ENCODE data around the gene RNF138.
A peak's percentile ranks its signal among the peaks of the same experiment; 100 is the strongest.

RNF138 gene, protein sequence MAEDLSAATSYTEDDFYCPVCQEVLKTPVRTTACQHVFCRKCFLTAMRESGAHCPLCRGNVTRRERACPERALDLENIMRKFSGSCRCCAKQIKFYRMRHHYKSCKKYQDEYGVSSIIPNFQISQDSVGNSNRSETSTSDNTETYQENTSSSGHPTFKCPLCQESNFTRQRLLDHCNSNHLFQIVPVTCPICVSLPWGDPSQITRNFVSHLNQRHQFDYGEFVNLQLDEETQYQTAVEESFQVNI

DNA sequence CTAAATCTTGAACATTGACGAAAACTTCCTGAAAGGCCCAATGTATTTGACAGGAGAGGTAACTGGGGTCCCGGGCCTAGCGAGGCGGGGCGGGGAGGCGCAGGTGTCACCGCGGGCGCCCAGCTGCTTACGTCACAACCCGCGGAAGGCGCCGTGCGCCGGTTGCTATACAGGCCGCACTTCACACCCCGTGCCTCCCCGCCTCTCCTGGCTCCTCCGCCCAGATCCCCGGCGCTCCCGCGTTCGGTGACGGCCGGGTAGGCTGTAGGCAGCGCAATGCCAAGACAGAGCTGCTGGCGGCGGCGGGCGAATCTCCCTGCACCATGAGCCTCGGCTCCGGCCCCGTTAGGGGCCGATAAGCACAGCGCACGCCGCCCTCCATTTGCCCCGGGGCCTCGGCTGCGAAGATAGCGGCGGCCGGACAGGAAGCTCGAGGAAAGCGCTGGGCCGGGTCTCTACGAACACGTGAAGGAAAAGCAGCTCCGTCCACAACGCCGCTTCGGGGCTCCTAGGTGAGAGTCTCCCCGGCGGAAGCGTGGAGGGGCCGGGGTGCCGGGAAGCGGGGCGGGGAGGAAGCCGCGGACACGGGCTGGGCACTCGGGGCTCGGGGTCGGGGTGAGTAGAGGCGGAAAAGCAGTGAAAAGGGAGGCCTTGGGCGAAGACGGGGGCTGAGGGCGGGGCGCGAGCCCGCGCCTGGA, at the start of gene RNF138:
TSS of gene RNF138 (plus strand) at position 151 of the 698 bp plus-strand sequence. CDS start 903 bp downstream, outside the sequence.
- peak within 1 kb of the TSS; percentile 93 for H2AFZ ChIP-seq (ENCODE audit: low read depth, low read length)
- no peaks in the 10 kb centered on the region for H3K9me3 ChIP-seq (ENCODE audit: low read length)
- no peaks in the 10 kb centered on the region for H3K27me3 ChIP-seq (ENCODE audit: insufficient read depth, low read length)
- H3K4me3 ChIP-seq (ENCODE audit: low read length): peak within 1 kb of the TSS; percentile 94
- H3K36me3 ChIP-seq (ENCODE audit: insufficient read depth, low read length): peaks cover 23% of the 10 kb centered on the region
- peaks cover 18% of the 10 kb centered on the region for H3K4me1 ChIP-seq (ENCODE audit: insufficient read depth, low read length)

- no peaks in the 10 kb centered on the region for H3K27me3 ChIP-seq (ENCODE audit: insufficient read depth, low read length)
- no peaks in the 10 kb centered on the region for H3K4me1 ChIP-seq (ENCODE audit: insufficient read depth, low read length)
- no peaks in the 10 kb centered on the region for H3K36me3 ChIP-seq (ENCODE audit: insufficient read depth, low read length)
- no peak overlapping the region for H2AFZ ChIP-seq (ENCODE audit: low read depth, low read length)
- H3K9me3 ChIP-seq (ENCODE audit: low read length): no peaks in the 10 kb centered on the region
- H3K4me3 ChIP-seq (ENCODE audit: low read length): no peak overlapping the region
Measured at GRCh38 chr18:32042337-32042736, 49.3 kb upstream of the RNF138 start.

- H3K27me3 ChIP-seq (ENCODE audit: insufficient read depth, low read length): no peaks in the 10 kb centered on the region
- no peak overlapping the region for H2AFZ ChIP-seq (ENCODE audit: low read depth, low read length)
- no peaks in the 10 kb centered on the region for H3K4me1 ChIP-seq (ENCODE audit: insufficient read depth, low read length)
- H3K36me3 ChIP-seq (ENCODE audit: insufficient read depth, low read length): no peaks in the 10 kb centered on the region
- no peaks in the 10 kb centered on the region for H3K9me3 ChIP-seq (ENCODE audit: low read length)
- no peak overlapping the region for H3K4me3 ChIP-seq (ENCODE audit: low read length)
Measured at GRCh38 chr18:32048507-32049091, 43.1 kb upstream of the RNF138 start.

GRCh38 chr18:32049393-32050171, 42.1 kb upstream of the RNF138 start:
- Histone ChIP-seq H2AFZ (ENCODE audit: low read depth, low read length) (no peak overlapping the region), H3K4me1 (ENCODE audit: insufficient read depth, low read length) (no peaks in the 10 kb centered on the region), H3K36me3 (ENCODE audit: insufficient read depth, low read length) (no peaks in the 10 kb centered on the region), H3K9me3 (ENCODE audit: low read length) (no peaks in the 10 kb centered on the region), H3K27me3 (ENCODE audit: insufficient read depth, low read length) (no peaks in the 10 kb centered on the region), H3K4me3 (ENCODE audit: low read length) (no peak overlapping the region)

GRCh38 chr18:32056613-32057358, 34.9 kb upstream of the RNF138 start:
- H3K27me3 ChIP-seq (ENCODE audit: insufficient read depth, low read length): no peaks in the 10 kb centered on the region
- no peaks in the 10 kb centered on the region for H3K36me3 ChIP-seq (ENCODE audit: insufficient read depth, low read length)
- peaks cover 4% of the 10 kb centered on the region for H3K4me1 ChIP-seq (ENCODE audit: insufficient read depth, low read length)
- H3K9me3 ChIP-seq (ENCODE audit: low read length): no peaks in the 10 kb centered on the region
- H2AFZ ChIP-seq (ENCODE audit: low read depth, low read length): no peak overlapping the region
- H3K4me3 ChIP-seq (ENCODE audit: low read length): no peak overlapping the region

DNA sequence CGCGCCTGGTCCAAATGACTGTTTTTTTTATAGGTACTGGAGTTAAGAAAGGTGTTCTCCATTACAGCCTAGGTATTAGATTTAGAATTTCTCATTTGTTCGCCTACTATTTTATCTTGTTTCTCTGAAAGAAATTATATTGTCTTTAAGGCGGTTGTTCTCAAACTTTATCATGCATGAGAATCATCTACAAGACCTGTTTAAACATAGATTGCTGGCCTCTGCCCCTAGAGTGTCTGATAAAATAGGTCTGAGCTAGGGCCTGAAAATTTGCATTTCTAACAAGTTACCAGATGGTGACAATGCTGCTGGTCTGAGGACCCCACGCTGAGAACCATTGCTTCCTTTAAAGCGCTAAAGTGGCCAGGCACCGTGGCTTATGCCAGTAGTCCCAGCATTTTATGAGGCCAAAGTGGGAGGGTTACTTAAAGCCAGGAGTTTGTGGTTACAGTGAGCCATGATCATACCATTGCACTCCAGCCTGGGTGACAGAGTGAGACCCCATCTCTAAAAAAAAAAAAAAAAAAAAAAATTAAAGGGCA, 34.0 kb upstream of the RNF138 start:
- H3K36me3 ChIP-seq (ENCODE audit: insufficient read depth, low read length): no peaks in the 10 kb centered on the region
- H2AFZ ChIP-seq (ENCODE audit: low read depth, low read length): no peak overlapping the region
- no peaks in the 10 kb centered on the region for H3K9me3 ChIP-seq (ENCODE audit: low read length)
- no peaks in the 10 kb centered on the region for H3K27me3 ChIP-seq (ENCODE audit: insufficient read depth, low read length)
- peaks cover 4% of the 10 kb centered on the region for H3K4me1 ChIP-seq (ENCODE audit: insufficient read depth, low read length)
- no peak overlapping the region for H3K4me3 ChIP-seq (ENCODE audit: low read length)

DNA sequence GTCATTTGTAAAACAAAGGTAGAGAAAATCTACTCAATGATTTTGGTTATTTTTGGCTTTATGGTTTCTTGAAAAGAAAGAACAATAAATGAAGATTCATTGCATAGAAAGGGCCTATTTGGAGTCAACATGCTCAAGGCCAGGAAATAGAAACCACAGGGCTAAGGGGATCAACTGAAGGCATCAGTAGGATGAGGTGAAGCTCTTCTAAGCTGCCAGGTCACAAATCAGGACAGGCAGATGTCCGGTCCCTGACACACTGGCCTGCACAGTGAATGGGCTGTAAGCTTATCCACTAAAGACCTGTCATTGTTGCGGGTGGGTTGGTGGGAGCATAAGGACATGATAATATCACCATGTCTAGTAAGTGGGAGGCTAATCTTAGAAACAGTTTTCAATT, 31.6 kb upstream of the RNF138 start:
- Histone ChIP-seq H3K36me3 (ENCODE audit: insufficient read depth, low read length) (no peaks in the 10 kb centered on the region), H3K27me3 (ENCODE audit: insufficient read depth, low read length) (no peaks in the 10 kb centered on the region), H3K9me3 (ENCODE audit: low read length) (no peaks in the 10 kb centered on the region), H2AFZ (ENCODE audit: low read depth, low read length) (no peak overlapping the region), H3K4me3 (ENCODE audit: low read length) (no peak overlapping the region), H3K4me1 (ENCODE audit: insufficient read depth, low read length) (peaks cover 4% of the 10 kb centered on the region)

DNA sequence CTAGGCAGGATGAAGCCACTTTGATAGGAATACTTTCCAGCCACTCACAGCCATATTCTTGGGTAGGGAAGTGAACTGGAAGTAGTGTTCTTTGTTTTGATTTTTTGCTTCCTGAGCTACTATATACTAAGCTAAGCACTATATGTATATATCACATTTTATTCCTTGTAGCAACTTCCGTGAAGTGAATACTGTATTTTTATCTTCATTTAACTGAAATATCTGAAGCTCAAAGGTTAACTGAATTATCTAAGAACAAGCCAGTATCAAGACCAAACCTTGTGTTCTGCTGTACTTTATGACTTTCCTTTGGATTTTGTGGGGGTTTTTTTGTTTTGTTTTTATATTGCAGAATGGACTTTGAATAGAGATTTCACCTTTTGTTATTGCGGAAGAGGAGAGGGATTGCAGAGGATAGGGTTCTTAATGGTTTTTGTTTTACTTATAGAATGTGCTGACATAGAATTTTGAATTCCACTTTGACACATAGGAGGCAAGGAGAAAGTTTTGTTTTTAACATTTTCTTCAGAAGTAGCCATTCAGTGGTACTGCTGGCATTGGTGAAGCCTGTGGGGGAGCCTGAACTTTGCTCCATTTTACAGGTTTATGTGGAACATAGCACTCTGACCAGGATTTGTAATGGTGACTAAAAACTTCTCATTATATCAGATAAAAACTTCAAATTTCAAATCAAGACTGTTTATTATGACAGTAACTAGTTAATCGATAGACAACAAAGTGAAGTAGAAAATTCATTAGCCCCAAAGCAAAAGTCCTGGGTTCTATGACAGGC, 24.1 kb upstream of the RNF138 start:
- H3K4me1 ChIP-seq (ENCODE audit: insufficient read depth, low read length): no peaks in the 10 kb centered on the region
- no peaks in the 10 kb centered on the region for H3K36me3 ChIP-seq (ENCODE audit: insufficient read depth, low read length)
- H3K4me3 ChIP-seq (ENCODE audit: low read length): no peak overlapping the region
- H2AFZ ChIP-seq (ENCODE audit: low read depth, low read length): no peak overlapping the region
- H3K9me3 ChIP-seq (ENCODE audit: low read length): no peaks in the 10 kb centered on the region
- H3K27me3 ChIP-seq (ENCODE audit: insufficient read depth, low read length): no peaks in the 10 kb centered on the region

DNA sequence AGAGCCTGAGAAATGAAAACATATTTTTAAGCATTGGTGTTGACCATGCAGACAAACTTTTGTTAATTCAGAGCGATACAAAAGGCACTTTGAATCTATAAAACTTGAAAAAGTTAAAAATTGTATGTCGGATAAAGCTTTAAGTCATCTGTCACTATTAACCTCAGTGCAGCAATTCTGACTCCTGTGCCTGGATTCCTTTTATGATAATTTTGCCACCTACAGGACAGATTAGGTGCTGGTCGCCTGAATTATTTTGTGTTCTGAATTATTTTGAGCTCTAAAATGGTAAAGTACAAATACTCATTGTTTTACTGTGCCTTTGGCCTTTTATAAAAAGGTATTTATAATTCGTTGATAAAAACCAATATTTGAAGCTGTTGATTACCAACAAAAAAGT, 19.4 kb upstream of the RNF138 start:
- H3K4me1 ChIP-seq (ENCODE audit: insufficient read depth, low read length): no peaks in the 10 kb centered on the region
- no peaks in the 10 kb centered on the region for H3K36me3 ChIP-seq (ENCODE audit: insufficient read depth, low read length)
- H3K9me3 ChIP-seq (ENCODE audit: low read length): no peaks in the 10 kb centered on the region
- no peak overlapping the region for H3K4me3 ChIP-seq (ENCODE audit: low read length)
- H3K27me3 ChIP-seq (ENCODE audit: insufficient read depth, low read length): no peaks in the 10 kb centered on the region
- no peak overlapping the region for H2AFZ ChIP-seq (ENCODE audit: low read depth, low read length)

DNA sequence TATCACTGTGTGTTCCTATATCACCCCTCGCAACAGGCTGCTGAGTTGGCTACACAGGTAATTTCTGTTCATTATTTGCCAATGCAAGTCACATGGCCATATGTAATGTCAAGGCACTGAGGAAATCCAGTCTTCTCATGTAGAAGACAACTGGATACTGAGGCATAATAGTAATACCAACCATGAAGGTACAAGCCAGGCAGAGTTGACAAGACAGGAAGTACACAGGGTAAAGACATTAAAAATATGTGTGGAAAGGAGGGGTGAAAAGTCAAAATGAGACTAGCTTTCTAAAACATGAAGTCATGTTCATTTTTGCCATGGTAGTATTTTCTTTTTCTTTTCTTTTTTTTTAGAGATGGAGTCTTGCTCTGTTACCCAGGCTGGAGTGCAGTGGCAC, 17.5 kb upstream of the RNF138 start:
- no peak overlapping the region for H2AFZ ChIP-seq (ENCODE audit: low read depth, low read length)
- H3K36me3 ChIP-seq (ENCODE audit: insufficient read depth, low read length): no peaks in the 10 kb centered on the region
- no peak overlapping the region for H3K4me3 ChIP-seq (ENCODE audit: low read length)
- no peaks in the 10 kb centered on the region for H3K4me1 ChIP-seq (ENCODE audit: insufficient read depth, low read length)
- no peaks in the 10 kb centered on the region for H3K9me3 ChIP-seq (ENCODE audit: low read length)
- no peaks in the 10 kb centered on the region for H3K27me3 ChIP-seq (ENCODE audit: insufficient read depth, low read length)

DNA sequence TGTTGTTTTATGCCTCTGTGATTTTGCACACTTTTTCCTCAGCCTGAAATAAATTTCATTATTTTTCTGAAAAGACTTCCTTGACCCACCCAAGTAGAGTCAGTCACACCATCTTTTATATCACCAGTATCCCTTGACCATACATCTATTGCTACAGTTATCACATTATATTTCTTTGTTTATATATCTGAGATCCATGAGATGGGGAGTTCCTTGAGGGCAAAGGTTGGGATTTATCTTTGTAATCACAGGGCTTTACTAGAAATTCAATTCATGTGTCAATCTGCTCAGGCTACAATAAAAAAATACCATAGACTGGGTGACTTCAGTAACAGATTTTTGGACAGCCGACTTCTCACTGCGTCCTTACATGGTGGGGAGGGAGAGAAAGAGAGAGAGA, 12.8 kb upstream of the RNF138 start:
- Histone ChIP-seq H2AFZ (ENCODE audit: low read depth, low read length) (no peak overlapping the region), H3K4me1 (ENCODE audit: insufficient read depth, low read length) (no peaks in the 10 kb centered on the region), H3K36me3 (ENCODE audit: insufficient read depth, low read length) (no peaks in the 10 kb centered on the region), H3K27me3 (ENCODE audit: insufficient read depth, low read length) (no peaks in the 10 kb centered on the region), H3K9me3 (ENCODE audit: low read length) (no peaks in the 10 kb centered on the region), H3K4me3 (ENCODE audit: low read length) (no peak overlapping the region)

DNA sequence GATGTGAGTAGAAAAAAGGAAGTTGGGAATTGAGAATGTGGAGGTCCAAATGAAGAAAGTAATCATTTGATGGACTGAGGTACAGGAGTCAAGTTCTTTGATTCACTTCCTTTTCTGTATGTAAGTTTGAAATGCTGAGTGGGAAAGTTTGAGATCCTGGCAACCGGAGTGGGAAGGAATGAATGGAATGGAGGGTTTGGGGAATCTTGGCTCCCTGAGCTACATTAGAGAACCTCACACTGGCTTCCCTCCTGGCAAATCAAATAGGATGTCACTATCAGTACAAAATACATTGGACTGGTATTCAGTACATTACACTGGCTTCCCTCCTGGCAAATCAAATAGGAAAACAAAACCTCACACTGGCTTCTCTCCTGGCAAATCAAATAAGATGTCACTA, 9.8 kb upstream of the RNF138 start:
- H3K4me1 ChIP-seq (ENCODE audit: insufficient read depth, low read length): peaks cover 2% of the 10 kb centered on the region
- no peaks in the 10 kb centered on the region for H3K27me3 ChIP-seq (ENCODE audit: insufficient read depth, low read length)
- no peak overlapping the region for H2AFZ ChIP-seq (ENCODE audit: low read depth, low read length)
- H3K36me3 ChIP-seq (ENCODE audit: insufficient read depth, low read length): no peaks in the 10 kb centered on the region
- no peaks in the 10 kb centered on the region for H3K9me3 ChIP-seq (ENCODE audit: low read length)
- H3K4me3 ChIP-seq (ENCODE audit: low read length): no peak overlapping the region
